Measurements from ENCODE around the gene NXT2. TPM values are rescaled to one million over a fixed set of nuclear protein-coding genes. Genes with fewer than 3 reads are reported as not detected.

Gene NXT2
- total RNA-seq, 1 experiment from 2014 or later, result 20.3 TPM

DNA sequence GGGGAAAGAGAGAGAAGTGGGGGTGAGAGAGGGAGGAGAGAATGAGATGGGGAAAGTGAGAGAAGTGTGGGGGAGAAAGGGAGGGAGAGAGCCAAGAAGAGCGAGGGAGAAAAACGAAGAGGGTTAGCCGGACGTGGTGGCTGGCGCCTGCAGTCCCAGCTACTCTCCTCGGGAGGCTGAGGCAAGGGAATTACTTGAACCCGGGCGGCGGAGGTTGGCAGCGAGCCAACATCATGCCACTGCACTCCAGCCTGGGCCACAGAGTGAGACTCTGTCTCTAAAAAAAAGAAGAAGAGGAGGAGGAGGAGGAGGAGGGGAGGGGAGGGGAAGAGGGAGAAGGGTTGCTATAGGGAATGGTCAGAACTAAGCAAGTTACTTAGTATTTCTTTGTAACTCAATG is 1.7 kb upstream of the NXT2 start:
- Histone ChIP-seq H3K23me2 (ENCODE audit: insufficient read length, low read depth, low read length, poor library complexity, severe bottlenecking) (peaks cover 4% of the 10 kb centered on the region), H2AK5ac (ENCODE audit: insufficient read length, low read length) (no peak overlapping the region), H4K20me1 (ENCODE audit: control insufficient read depth, insufficient read depth, insufficient read length) (no peaks in the 10 kb centered on the region), H3K27ac (ENCODE audit: insufficient read length, low read depth, low read length) (no peak overlapping the region), H3K4me1 (ENCODE audit: insufficient read depth, low read length) (no peaks in the 10 kb centered on the region), H2BK15ac (ENCODE audit: low read depth, low read length) (no peak overlapping the region), H3K79me2 (ENCODE audit: insufficient read depth, low read length) (no peaks in the 10 kb centered on the region), H2BK20ac (ENCODE audit: low read depth, low read length, poor library complexity, severe bottlenecking) (no peak overlapping the region), H3K14ac (ENCODE audit: insufficient read depth, low read length) (no peak overlapping the region), H3K4ac (ENCODE audit: low read depth, low read length) (no peak overlapping the region), H2AFZ (ENCODE audit: low read length) (no peak overlapping the region), H3K27me3 (ENCODE audit: insufficient read depth, low read length) (peaks cover 3% of the 10 kb centered on the region; the same call in 1 of the 2 replicates), H3K18ac (ENCODE audit: insufficient read length, low read depth, low read length) (no peak overlapping the region), H3K4me2 (ENCODE audit: insufficient read depth, insufficient read length, low read length) (no peak overlapping the region), H2BK120ac (ENCODE audit: low read depth, low read length, poor library complexity, severe bottlenecking) (no peak overlapping the region), H3K56ac (ENCODE audit: insufficient read length, low read depth, low read length) (no peak overlapping the region), H3K79me1 (ENCODE audit: insufficient read depth, low read depth, low read length, poor library complexity, severe bottlenecking) (no peaks in the 10 kb centered on the region), H4K91ac (ENCODE audit: insufficient read length, low read depth, low read length) (no peak overlapping the region), H3K9me3 (ENCODE audit: control insufficient read depth, low read depth, low read length) (no peaks in the 10 kb centered on the region), H4K8ac (replicated peaks; ENCODE audit: insufficient read length, low read depth, low read length) (no peak overlapping the region), H4K5ac (ENCODE audit: insufficient read length, low read depth, low read length) (no peak overlapping the region), H3K23ac (ENCODE audit: insufficient read length, low read depth, low read length) (no peak overlapping the region), H3T11ph (ENCODE audit: low read length) (no peak overlapping the region), H3K9ac (ENCODE audit: extremely low read depth, insufficient read length, low read length) (no peak overlapping the region), H2BK12ac (ENCODE audit: insufficient read length, low read depth, low read length) (no peak overlapping the region), H2BK5ac (ENCODE audit: insufficient read length, low read length) (no peak overlapping the region)
- no peak for DNase-seq
- Mint-ChIP-seq H3K27me3 (ENCODE audit: low read depth) (peaks cover 54% of the 10 kb centered on the region), H3K27ac (no peak overlapping the region), H3K9me3 (peaks cover 0 to 5% of the 10 kb centered on the region in 2 experiments; a peak in 2 of 5 replicates), H3K4me1 (peaks cover 6 to 15% of the 10 kb centered on the region in 2 experiments), H3K36me3 (ENCODE audit: insufficient read depth in 1 of 3, low read depth in 3 of 3) (no peaks in the 10 kb centered on the region; a peak in 2 of 7 replicates), H3K4me3 (no peak overlapping the region)
- no CpG with 5 or more reads among the region's 10 CpGs for WGBS (ENCODE audit: extremely low coverage, insufficient read length, low lambda C conversion rate)
- TF ChIP-seq, protein P1, sequence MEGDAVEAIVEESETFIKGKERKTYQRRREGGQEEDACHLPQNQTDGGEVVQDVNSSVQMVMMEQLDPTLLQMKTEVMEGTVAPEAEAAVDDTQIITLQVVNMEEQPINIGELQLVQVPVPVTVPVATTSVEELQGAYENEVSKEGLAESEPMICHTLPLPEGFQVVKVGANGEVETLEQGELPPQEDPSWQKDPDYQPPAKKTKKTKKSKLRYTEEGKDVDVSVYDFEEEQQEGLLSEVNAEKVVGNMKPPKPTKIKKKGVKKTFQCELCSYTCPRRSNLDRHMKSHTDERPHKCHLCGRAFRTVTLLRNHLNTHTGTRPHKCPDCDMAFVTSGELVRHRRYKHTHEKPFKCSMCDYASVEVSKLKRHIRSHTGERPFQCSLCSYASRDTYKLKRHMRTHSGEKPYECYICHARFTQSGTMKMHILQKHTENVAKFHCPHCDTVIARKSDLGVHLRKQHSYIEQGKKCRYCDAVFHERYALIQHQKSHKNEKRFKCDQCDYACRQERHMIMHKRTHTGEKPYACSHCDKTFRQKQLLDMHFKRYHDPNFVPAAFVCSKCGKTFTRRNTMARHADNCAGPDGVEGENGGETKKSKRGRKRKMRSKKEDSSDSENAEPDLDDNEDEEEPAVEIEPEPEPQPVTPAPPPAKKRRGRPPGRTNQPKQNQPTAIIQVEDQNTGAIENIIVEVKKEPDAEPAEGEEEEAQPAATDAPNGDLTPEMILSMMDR (conservative IDR thresholded peaks at IDR 0.05), result no peak

Measured in H9 (cell line).